Mesothelial cell of epicardium (in vitro differentiated cells): ENCODE results near the gene DNMT3B. TPM values are rescaled to one million over a fixed set of nuclear protein-coding genes. Genes with fewer than 3 reads are reported as not detected.

ENCODE experiments used
- DNase-seq, 2 experiments: peaks; one replicate each; pipeline ENCODE4 v3.0.0; 2021; ENCODE audit warnings: low spot score in 2 of 2; ENCODE audit not compliant: unreplicated experiment in 2 of 2
- H3K27ac Mint-ChIP-seq: 2 replicates; pipeline ENCODE4 v1.8.0; 2021; ENCODE audit warnings: mixed read lengths
- H3K27me3 Mint-ChIP-seq: 2 replicates; pipeline ENCODE4 v1.8.0; 2021; ENCODE audit warnings: low read depth, mixed read lengths
- H3K36me3 Mint-ChIP-seq: 2 replicates; pipeline ENCODE4 v1.8.0; 2021; ENCODE audit warnings: mixed read lengths
- H3K4me1 Mint-ChIP-seq: 2 replicates; pipeline ENCODE4 v1.8.0; 2021; ENCODE audit warnings: mixed read lengths
- H3K4me3 Mint-ChIP-seq: 2 replicates; pipeline ENCODE4 v1.8.0; 2021; ENCODE audit warnings: mild to moderate bottlenecking, moderate library complexity, mixed read lengths
- H3K9me3 Mint-ChIP-seq: 2 replicates; pipeline ENCODE4 v1.8.0; 2021; ENCODE audit warnings: mixed read lengths
- CTCF ChIP-seq: fragments of 200-600 bp; sonication (generic); IDR thresholded peaks from one replicate; pipeline ENCODE4 v1.5.0; 2021; ENCODE audit warnings: antibody characterized with exemption; ENCODE audit not compliant: unreplicated experiment
- total RNA-seq: library from RNA; stranded (reverse); gene quantifications from 3 replicates; pipeline ENCODE4 v1.2.1, GENCODE V29; 2021

Gene DNMT3B
- total RNA-seq, 1 donor from 2014 or later = 8.5 TPM

DNA sequence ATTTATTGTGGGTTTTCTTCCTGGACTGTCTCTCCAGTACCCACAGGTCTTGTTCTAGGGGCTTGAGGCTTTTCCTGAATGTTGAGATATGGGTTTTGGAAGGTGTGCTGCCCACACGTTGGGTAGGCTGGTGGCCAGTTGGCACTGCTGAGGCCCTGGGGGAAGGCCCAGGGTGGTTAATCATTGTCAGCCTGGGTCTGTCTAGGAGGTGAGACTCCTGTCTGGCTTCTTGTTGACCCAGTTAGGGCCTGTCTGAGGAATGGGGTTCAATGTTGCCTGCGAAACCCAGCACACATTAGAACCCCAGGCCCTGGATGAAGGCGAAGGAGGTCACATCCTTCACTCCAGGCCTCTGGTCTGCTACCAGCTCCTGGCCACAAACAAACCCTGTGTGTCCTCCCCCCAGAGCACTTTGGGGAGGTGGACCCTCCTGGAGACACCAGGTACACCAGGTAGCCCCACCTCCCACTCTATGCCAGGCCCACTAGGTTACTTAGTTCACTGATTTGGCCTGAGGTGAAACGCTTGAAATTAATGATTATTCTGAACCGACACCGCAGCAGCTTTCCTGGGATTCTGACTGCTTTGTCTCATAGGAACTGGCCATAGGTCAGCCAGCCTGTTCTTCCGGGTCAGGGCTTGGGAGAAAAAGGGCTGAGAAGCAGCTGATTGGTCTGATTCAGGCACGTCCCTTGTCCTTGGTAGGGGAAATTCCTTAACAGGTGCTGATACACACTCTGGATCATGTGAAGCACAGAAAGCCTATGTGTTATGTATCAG, 15.2 kb downstream of the DNMT3B start:
- no peak for DNase-seq
- Mint-ChIP-seq H3K27ac (peak overlapping the region; percentile 65), H3K4me1 (peaks cover 18% of the 10 kb centered on the region), H3K27me3 (no peaks in the 10 kb centered on the region), H3K4me3 (no peak overlapping the region), H3K9me3 (no peaks in the 10 kb centered on the region), H3K36me3 (no peaks in the 10 kb centered on the region)
- TF ChIP-seq CTCF = no peak

DNA sequence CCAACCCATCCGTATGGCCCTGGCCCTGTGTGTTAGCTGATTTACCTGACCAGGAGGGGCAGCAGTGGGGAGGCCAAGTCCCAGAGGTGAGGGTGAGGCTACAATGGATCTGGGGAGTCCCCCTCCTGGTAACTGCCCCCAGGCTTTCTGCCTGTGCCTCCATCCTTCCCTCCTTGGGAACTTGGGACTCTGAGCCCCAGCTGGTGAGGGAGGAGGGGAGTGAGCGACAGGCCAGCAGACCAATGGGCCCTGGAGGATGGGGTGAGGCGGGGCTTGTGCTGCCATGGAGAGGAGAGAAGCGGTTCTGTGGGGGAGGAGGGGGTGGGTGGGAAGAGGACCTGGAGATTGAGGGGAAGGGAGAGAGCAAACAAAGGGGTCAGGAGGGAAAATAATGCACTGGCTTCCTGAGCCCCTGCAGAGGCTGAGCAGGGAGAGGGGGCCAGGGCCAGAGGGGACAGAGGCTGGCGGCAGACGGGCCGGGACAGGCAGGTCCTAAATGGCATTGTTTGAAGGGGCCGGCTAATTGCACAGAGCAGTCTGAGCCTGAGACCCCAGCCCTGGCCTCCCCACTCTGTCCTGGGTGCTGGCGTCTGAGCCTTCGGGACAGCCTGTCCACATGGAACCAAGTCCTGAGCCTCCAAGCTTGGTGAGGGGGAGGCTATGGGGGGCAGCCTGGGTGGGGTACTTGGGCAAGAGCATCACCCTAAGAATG, 17.5 kb downstream of the DNMT3B start:
- Mint-ChIP-seq H3K9me3 (no peaks in the 10 kb centered on the region), H3K4me3 (no peak overlapping the region), H3K4me1 (peaks cover 18% of the 10 kb centered on the region), H3K36me3 (no peaks in the 10 kb centered on the region), H3K27ac (no peak overlapping the region), H3K27me3 (no peaks in the 10 kb centered on the region)
- DNase-seq = no peak
- no peak for TF ChIP-seq CTCF

DNA sequence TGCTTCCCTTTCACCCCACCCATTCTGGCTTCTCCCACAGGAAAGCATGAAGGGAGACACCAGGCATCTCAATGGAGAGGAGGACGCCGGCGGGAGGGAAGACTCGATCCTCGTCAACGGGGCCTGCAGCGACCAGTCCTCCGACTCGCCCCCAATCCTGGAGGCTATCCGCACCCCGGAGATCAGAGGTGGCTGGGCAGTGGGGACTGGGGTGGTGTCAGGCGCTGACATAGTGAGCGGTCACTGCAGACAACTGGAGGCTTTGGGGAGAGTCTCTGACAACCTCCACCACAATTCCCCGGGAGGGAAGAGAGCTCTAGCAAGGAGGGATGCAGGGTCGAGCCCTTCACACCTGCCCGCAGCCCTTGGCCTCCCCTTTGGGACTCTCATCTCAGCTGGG, 18.1 kb downstream of the DNMT3B start:
- H3K36me3 Mint-ChIP-seq = no peaks in the 10 kb centered on the region

DNA sequence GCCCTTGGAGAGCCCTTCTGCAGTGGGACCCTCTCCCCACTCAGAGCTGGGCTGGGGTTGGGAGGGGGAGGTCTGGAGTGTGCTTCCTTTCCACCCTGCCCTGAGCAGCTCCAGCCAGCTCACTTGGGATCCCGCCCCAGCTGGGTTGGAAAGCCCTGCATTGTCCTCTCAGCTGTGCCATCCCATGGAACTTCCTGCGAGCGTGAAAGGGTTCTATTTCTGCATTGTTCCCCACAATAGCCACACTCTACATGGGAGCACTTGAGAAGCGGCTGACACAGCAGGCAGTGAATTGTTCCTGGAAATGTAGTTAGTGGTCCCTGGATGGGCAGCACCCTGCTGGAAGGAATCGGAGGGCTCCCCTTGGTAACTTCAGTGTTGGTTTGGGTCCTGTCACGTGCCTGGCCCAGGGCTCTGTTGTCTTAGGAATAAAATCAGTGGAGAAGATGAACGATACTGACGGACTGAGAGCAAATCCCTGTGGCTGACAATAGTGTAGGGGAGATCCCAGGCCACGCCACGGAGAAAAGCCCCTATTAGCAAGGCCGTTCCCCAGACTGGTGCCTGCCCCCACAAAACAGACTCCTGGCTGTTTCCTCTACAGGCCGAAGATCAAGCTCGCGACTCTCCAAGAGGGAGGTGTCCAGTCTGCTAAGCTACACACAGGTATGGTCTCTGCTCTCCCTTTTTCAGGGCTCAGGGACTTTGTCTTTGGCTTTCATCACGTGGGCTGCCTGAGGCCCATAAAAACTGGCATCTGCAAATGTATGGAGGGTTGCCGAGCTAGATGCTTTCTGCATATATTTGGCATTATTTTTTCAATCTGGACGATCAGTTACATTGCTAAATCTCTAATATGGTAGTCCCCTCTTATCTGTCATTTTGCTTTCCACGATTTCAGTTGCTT, 18.8 kb downstream of the DNMT3B start:
- no peak for DNase-seq
- H3K36me3 Mint-ChIP-seq = no peaks in the 10 kb centered on the region
- peaks cover 18% of the 10 kb centered on the region for H3K4me1 Mint-ChIP-seq
- no peaks in the 10 kb centered on the region for H3K9me3 Mint-ChIP-seq
- no peak overlapping the region for H3K27ac Mint-ChIP-seq
- H3K4me3 Mint-ChIP-seq = no peak overlapping the region
- TF ChIP-seq CTCF = no peak
- H3K27me3 Mint-ChIP-seq = no peaks in the 10 kb centered on the region

More for the DNA sequence above, 18.1 kb downstream of the DNMT3B start:
- H3K4me1 Mint-ChIP-seq = peaks cover 18% of the 10 kb centered on the region
- H3K27ac Mint-ChIP-seq = no peak overlapping the region
- no peaks in the 10 kb centered on the region for H3K9me3 Mint-ChIP-seq
- no peak overlapping the region for H3K4me3 Mint-ChIP-seq
- no peaks in the 10 kb centered on the region for H3K27me3 Mint-ChIP-seq
- TF ChIP-seq CTCF = no peak
- no peak for DNase-seq

- Mint-ChIP-seq H3K4me1 (no peaks in the 10 kb centered on the region), H3K27me3 (no peaks in the 10 kb centered on the region), H3K36me3 (peaks cover 5% of the 10 kb centered on the region), H3K4me3 (no peak overlapping the region), H3K9me3 (no peaks in the 10 kb centered on the region), H3K27ac (no peak overlapping the region)
- no peak for TF ChIP-seq CTCF
- DNase-seq = no peak
Measured at GRCh38 chr20:32784369-32785080, 22.3 kb downstream of the DNMT3B start.
